H1 (cell line): ENCODE data around the gene GALNT6. TPM values are rescaled to one million over a fixed set of nuclear protein-coding genes. Genes with fewer than 3 reads are reported as not detected.
A peak's percentile ranks its signal among the peaks of the same experiment; 100 is the strongest.

ENCODE experiments used
- CTCF ChIA-PET: fragments of 300-600 bp; sonication (Branson Sonifier 250); formaldehyde crosslinking; loops from one replicate; lab custom pipeline; 2021; ENCODE audit not compliant: partially characterized antibody; lab: Charles Lee
- POLR2A ChIA-PET: fragments of 300-600 bp; sonication (Branson Sonifier 250); formaldehyde crosslinking; loops from one replicate; lab custom pipeline; 2021; ENCODE audit warnings: inconsistent platforms; ENCODE audit not compliant: partially characterized antibody; lab: Charles Lee
- DNase-seq, 2 experiments: peaks; one replicate each; pipeline versions ENCODE4 v3.0.0 to v3.0.0-alpha.2; 2010 to 2022; ENCODE audit warnings: low spot score in 2 of 2, low read depth in 1 of 2, mixed read lengths in 1 of 2
- FAIRE-seq: peaks from 2 replicates; lab custom pipeline; 2011; peaks lifted over from hg19 to GRCh38; lab: Jason Lieb, UNC
- H2AFZ ChIP-seq: 2 replicates; pipeline ENCODE4 v1.8.1; 2012; ENCODE audit warnings: low read length, inconsistent platforms
- H2AK5ac ChIP-seq: 2 replicates; pipeline ENCODE4 v1.6.1; 2013; ENCODE audit warnings: low read depth, low read length
- H2BK120ac ChIP-seq: replicated peaks from 2 replicates; pipeline ENCODE3; 2013; ENCODE audit warnings: low read depth, low read length, inconsistent platforms
- H2BK12ac ChIP-seq: 2 replicates; pipeline ENCODE4 v1.6.1; 2013; ENCODE audit warnings: low read depth, low read length
- H2BK15ac ChIP-seq: 2 replicates; pipeline ENCODE4 v1.6.1; 2013; ENCODE audit warnings: low read length
- H2BK20ac ChIP-seq: 2 replicates; pipeline ENCODE4 v1.6.1; 2013; ENCODE audit warnings: low read length
- H2BK5ac ChIP-seq: 2 replicates; pipeline ENCODE4 v1.6.1; 2013; ENCODE audit warnings: low read depth, low read length
- H3K14ac ChIP-seq: 2 replicates; pipeline ENCODE4 v1.6.1; 2013; ENCODE audit warnings: inconsistent platforms; ENCODE audit not compliant: insufficient read length
- H3K18ac ChIP-seq: 2 replicates; pipeline ENCODE4 v1.6.1; 2013; ENCODE audit warnings: low read length; ENCODE audit errors: extremely low read depth
- H3K23ac ChIP-seq: 2 replicates; pipeline ENCODE4 v1.6.1; 2013; ENCODE audit warnings: inconsistent platforms; ENCODE audit not compliant: insufficient read length
- H3K23me2 ChIP-seq: 2 replicates; pipeline ENCODE4 v1.6.1; 2013; ENCODE audit warnings: low read depth, low read length
- H3K27ac ChIP-seq: 2 replicates; pipeline ENCODE4 v1.6.1; 2011; ENCODE audit warnings: low read depth, low read length, inconsistent platforms
- H3K27me3 ChIP-seq, 4 experiments: replicated peaks in 1 of 4; 1 replicate in 1 of 4; 2 replicates in 3 of 4; pipeline versions ENCODE4 v1.6.1 to v1.8.1; 2011 to 2013; ENCODE audit warnings: low read length in 3 of 4, mild to moderate bottlenecking in 3 of 4, inconsistent platforms in 2 of 4, mixed read lengths in 2 of 4, moderate library complexity in 1 of 4; ENCODE audit not compliant: control insufficient read depth in 3 of 4, insufficient read depth in 3 of 4; ENCODE audit errors: extremely low read depth in 1 of 4
- H3K36me3 ChIP-seq, 4 experiments: 2 replicates each; pipeline versions ENCODE4 v1.6.1 to v1.8.1; 2011 to 2013; ENCODE audit warnings: mild to moderate bottlenecking in 4 of 4, low read length in 3 of 4, moderate library complexity in 2 of 4, control low read depth in 1 of 4, inconsistent platforms in 1 of 4; ENCODE audit not compliant: insufficient read depth in 4 of 4, control insufficient read depth in 2 of 4
- H3K4ac ChIP-seq: replicated peaks from 2 replicates; pipeline ENCODE3; 2013; ENCODE audit warnings: low read length, low read depth, mixed read lengths, inconsistent platforms; ENCODE audit not compliant: insufficient read length
- H3K4me1 ChIP-seq, 4 experiments: replicated peaks in 1 of 4; 1 replicate in 1 of 4; 2 replicates in 3 of 4; pipeline versions ENCODE4 v1.6.1 to v1.8.1; 2011 to 2013; ENCODE audit warnings: low read length in 3 of 4, inconsistent platforms in 2 of 4, mixed read lengths in 1 of 4; ENCODE audit not compliant: insufficient read depth in 4 of 4, control insufficient read depth in 3 of 4
- H3K4me2 ChIP-seq, 2 experiments: 2 replicates each; pipeline versions ENCODE4 v1.6.1 to v1.8.1; 2011 to 2013; ENCODE audit warnings: low read depth in 2 of 2, low read length in 2 of 2, control low read depth in 1 of 2, inconsistent platforms in 1 of 2, mild to moderate bottlenecking in 1 of 2; ENCODE audit not compliant: insufficient read depth in 1 of 2
- H3K4me3 ChIP-seq, 4 experiments: fragments of 200-600, 300-600 bp in 1 of 4; sonication (generic), shearing (Covaris generic), sonication (Bioruptor Twin) in 1 of 4; 2 replicates each; pipeline versions ENCODE4 v1.5.1 to v1.8.1; 2011 to 2016; ENCODE audit warnings: low read length in 4 of 4, low read depth in 3 of 4, control low read depth in 2 of 4, inconsistent platforms in 2 of 4, mild to moderate bottlenecking in 2 of 4, mixed read lengths in 1 of 4, moderate library complexity in 1 of 4; ENCODE audit not compliant: insufficient read depth in 2 of 4; ENCODE audit errors: extremely low read depth in 1 of 4
- H3K56ac ChIP-seq: replicated peaks from 2 replicates; pipeline ENCODE3; 2013; ENCODE audit warnings: low read depth, mild to moderate bottlenecking, mixed read lengths, low read length, inconsistent platforms; ENCODE audit not compliant: insufficient read length
- H3K79me1 ChIP-seq: 2 replicates; pipeline ENCODE4 v1.6.1; 2013; ENCODE audit warnings: low read depth, low read length, control low read depth
- H3K79me2 ChIP-seq, 2 experiments: 2 replicates each; pipeline versions ENCODE4 v1.6.1 to v1.8.1; 2012 to 2013; ENCODE audit warnings: low read length in 2 of 2, mild to moderate bottlenecking in 2 of 2, inconsistent platforms in 1 of 2; ENCODE audit not compliant: insufficient read depth in 2 of 2, control insufficient read depth in 1 of 2
- H3K9ac ChIP-seq, 4 experiments: replicated peaks in 1 of 4; 1 replicate in 1 of 4; 2 replicates in 3 of 4; pipeline versions ENCODE4 v1.6.1 to v1.8.1; 2011 to 2013; ENCODE audit warnings: low read depth in 3 of 4, low read length in 3 of 4, control low read depth in 2 of 4, mild to moderate bottlenecking in 2 of 4, moderate library complexity in 2 of 4, inconsistent platforms in 1 of 4; ENCODE audit errors: extremely low read depth in 1 of 4
- H3K9me3 ChIP-seq, 2 experiments: 2 replicates each; pipeline versions ENCODE4 v1.6.1 to v1.8.1; 2012 to 2013; ENCODE audit warnings: mild to moderate bottlenecking in 2 of 2, moderate library complexity in 2 of 2, control low read depth in 1 of 2, inconsistent platforms in 1 of 2, low read depth in 1 of 2, low read length in 1 of 2, mixed read lengths in 1 of 2; ENCODE audit not compliant: insufficient read depth in 2 of 2
- H4K20me1 ChIP-seq, 2 experiments: replicated peaks in 1 of 2; 2 replicates each; pipeline versions ENCODE3 to v1.8.1; 2011 to 2013; ENCODE audit warnings: inconsistent platforms in 2 of 2, low read length in 2 of 2, mild to moderate bottlenecking in 1 of 2; ENCODE audit not compliant: insufficient read depth in 2 of 2, control insufficient read depth in 1 of 2
- H4K5ac ChIP-seq: 2 replicates; pipeline ENCODE4 v1.6.1; 2013; ENCODE audit warnings: low read length, low read depth, mixed read lengths, inconsistent platforms; ENCODE audit not compliant: insufficient read length
- H4K8ac ChIP-seq: 2 replicates; pipeline ENCODE4 v1.8.0; 2013; ENCODE audit warnings: mild to moderate bottlenecking, moderate library complexity, low read length, inconsistent platforms; ENCODE audit not compliant: insufficient read depth; ENCODE audit errors: extremely low read depth
- H4K91ac ChIP-seq: replicated peaks from 2 replicates; pipeline ENCODE3; 2013; ENCODE audit warnings: low read length, mixed read lengths, inconsistent platforms; ENCODE audit not compliant: insufficient read length
- BACH1 ChIP-seq: IDR thresholded peaks from 2 replicates; pipeline ENCODE4 v1.6.1; 2012; ENCODE audit warnings: low read length, improper control_type of control experiment
- CHD2 ChIP-seq: IDR thresholded peaks from 2 replicates; pipeline ENCODE4 v1.6.1; 2012; ENCODE audit warnings: low read length, improper control_type of control experiment
- EGR1 ChIP-seq: IDR thresholded peaks from 2 replicates; pipeline ENCODE4 v1.6.1; 2011; ENCODE audit warnings: low read depth, low read length, borderline replicate concordance
- JUN ChIP-seq: IDR thresholded peaks from 2 replicates; pipeline ENCODE4 v1.6.1; 2011; ENCODE audit warnings: low read depth, mild to moderate bottlenecking, improper control_type of control experiment, low read length
- MAX ChIP-seq: IDR thresholded peaks from 2 replicates; pipeline ENCODE4 v1.6.1; 2012; ENCODE audit warnings: inconsistent platforms
- POLR2A ChIP-seq, 2 experiments: IDR thresholded peaks; 1 replicate in 1 of 2; 2 replicates in 1 of 2; pipeline ENCODE4 v1.6.1; 2011; ENCODE audit warnings: low read depth in 2 of 2, low read length in 2 of 2, mild to moderate bottlenecking in 2 of 2; ENCODE audit errors: control extremely low read depth in 1 of 2
- RBBP5 ChIP-seq: IDR thresholded peaks from 2 replicates; pipeline ENCODE4 v1.7.1; 2012; ENCODE audit warnings: low read depth, mild to moderate bottlenecking, inconsistent platforms, low read length, moderate library complexity, borderline replicate concordance
- SAP30 ChIP-seq: fragments of 300-600 bp; sonication (generic); IDR thresholded peaks from 2 replicates; pipeline ENCODE4 v1.7.1; 2012; ENCODE audit warnings: low read length, moderate library complexity, mild to moderate bottlenecking, inconsistent platforms; ENCODE audit not compliant: insufficient read depth, insufficient replicate concordance
- SIN3A ChIP-seq, 2 experiments: IDR thresholded peaks in 1 of 2; conservative IDR thresholded peaks in 1 of 2; 2 replicates each; pipeline ENCODE4 v1.6.1; 2011 to 2012; ENCODE audit warnings: low read length in 2 of 2, improper control_type of control experiment in 1 of 2, low read depth in 1 of 2, mild to moderate bottlenecking in 1 of 2
- SP4 ChIP-seq: IDR thresholded peaks from 2 replicates; pipeline ENCODE4 v1.6.1; 2012; ENCODE audit warnings: low read length, inconsistent platforms
- SRF ChIP-seq: IDR thresholded peaks from 2 replicates; pipeline ENCODE4 v1.6.1; 2011; ENCODE audit warnings: mild to moderate bottlenecking, low read depth, low read length, moderate library complexity
- TAF1 ChIP-seq: IDR thresholded peaks from 2 replicates; pipeline ENCODE4 v1.6.1; 2011; ENCODE audit warnings: mild to moderate bottlenecking, low read depth, low read length
- TAF7 ChIP-seq: optimal IDR thresholded peaks from 2 replicates; pipeline ENCODE3; 2011; ENCODE audit warnings: low read depth, mild to moderate bottlenecking, inconsistent platforms, low read length, moderate library complexity, borderline replicate concordance
- TCF12 ChIP-seq: IDR thresholded peaks from 2 replicates; pipeline ENCODE4 v1.6.1; 2011; ENCODE audit warnings: low read depth, mild to moderate bottlenecking, low read length
- WGBS, 2 experiments: shearing (Covaris generic) in 1 of 2; methylation state at CpG; one replicate each; pipeline versions ENCODE4 v1.1.6 to v1.1.7; 2013 to 2015; ENCODE audit warnings: low lambda C conversion rate in 2 of 2, mixed read lengths in 2 of 2, inconsistent platforms in 1 of 2, low coverage in 1 of 2, missing lambda C conversion rate in 1 of 2; ENCODE audit not compliant: insufficient replicate concordance in 2 of 2, insufficient coverage in 1 of 2, insufficient read length in 1 of 2; ENCODE audit errors: extremely low coverage in 1 of 2, missing lambda C conversion rate in 1 of 2; 5-methylcytosine and 5-hydroxymethylcytosine counted together
- polyA plus RNA-seq, 7 experiments: library from polyadenylated mRNA; depleted of rRNA in 3 of 7; stranded (reverse) in 5 of 7; unstranded in 2 of 7; fragments of >200 nt in 5 of 7; fragments of 200-250 nt in 2 of 7; gene quantifications; 1 replicate in 5 of 7; 2 replicates in 1 of 7; 4 replicates in 1 of 7; pipeline versions ENCODE4 v1.2.1 to v1.2.3, GENCODE V29; 2011 to 2013; ENCODE audit warnings: missing spikeins in 2 of 7, mixed read lengths in 2 of 7
- total RNA-seq: library from RNA; stranded (reverse); fragmentation: NEBNext Ultra II Directional; extraction: Animal tissue kit (Norgen Biotek cat#: 25700); gene quantifications from 2 replicates; pipeline ENCODE4 v1.2.1, GENCODE V29; 2021

Gene GALNT6
- total and polyA plus RNA-seq, 2 of the 8 experiments (the other 6 are each of a cell fraction or from before 2014, with no cell fraction given) = 5.8 to 10.7 TPM

DNA sequence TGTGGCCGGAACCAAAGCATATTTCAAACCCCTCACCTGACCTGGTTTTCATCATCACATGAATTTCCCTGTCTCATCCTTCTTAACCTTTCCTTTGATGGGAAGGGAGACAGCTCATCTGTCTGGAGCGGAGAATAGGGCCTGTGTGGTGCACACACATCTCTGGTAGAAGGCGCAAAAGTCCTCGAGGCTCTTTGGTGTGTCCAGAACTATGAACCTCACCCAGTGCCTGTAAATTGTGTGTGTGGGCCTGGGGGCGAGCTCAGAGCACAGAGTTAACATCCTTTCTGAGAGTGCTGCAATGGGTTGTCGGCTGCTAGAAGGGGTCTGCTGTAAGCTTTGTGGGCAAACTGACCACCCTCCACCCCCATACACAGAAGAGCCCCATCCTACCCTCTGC is 749 bp downstream of the GALNT6 start:
- peak overlapping the region in 2 of 4 experiments; percentile 1 to 62; a peak in 4 of 7 replicates for H3K9ac ChIP-seq
- peak overlapping the region; percentile 16 for H3K4ac ChIP-seq
- H3K4me1 ChIP-seq = peaks cover 7 to 19% (median 9%) of the 10 kb centered on the region in 4 experiments
- peaks cover 0 to 13% (median 2%) of the 10 kb centered on the region in 4 experiments; a peak in 2 of 8 replicates for H3K36me3 ChIP-seq
- no peak overlapping the region for H3K23ac ChIP-seq
- peak overlapping the region; percentile 20; the same call in 1 of the 2 replicates for H3K18ac ChIP-seq
- H3K27me3 ChIP-seq = no peaks in the 10 kb centered on the region
- DNase-seq (no peak), FAIRE-seq (no peak)
- no peak overlapping the region for H4K91ac ChIP-seq
- H3K4me2 ChIP-seq = peak overlapping the region; percentile 67 to 75
- POLR2A ChIA-PET = interaction anchor here (0.9 to 2.3 kb wide), 10 partner anchors 9 to 424 kb away, joined by 3 to 11 read pairs (median 6); partner anchors contain the start of genes CSRNP2 and SMAGP
- H3K27ac ChIP-seq = peak overlapping the region; percentile 68; the same call in 1 of the 2 replicates
- CTCF ChIA-PET = interaction anchor here (1.1 to 2.7 kb wide), 4 partner anchors 12 to 143 kb away, joined by 3 to 10 read pairs (median 4); no protein-coding TSS in a partner anchor
- H2BK12ac ChIP-seq = no peak overlapping the region
- H2BK5ac ChIP-seq = peak overlapping the region; percentile 66; the same call in 1 of the 2 replicates
- H2BK15ac ChIP-seq = no peak overlapping the region
- no peaks in the 10 kb centered on the region for H4K20me1 ChIP-seq
- H3K9me3 ChIP-seq = no peaks in the 10 kb centered on the region
- H3K79me2 ChIP-seq = no peaks in the 10 kb centered on the region
- 78% methylated on average over 6 of the region's 6 CpGs; no CpG with 5 or more reads in 1 of the 2 experiments for WGBS, 2 experiments
- no peak overlapping the region for H2AFZ ChIP-seq
- no peak overlapping the region for H2BK120ac ChIP-seq
- H2BK20ac ChIP-seq = no peak overlapping the region
- H3K23me2 ChIP-seq = peaks cover 5% of the 10 kb centered on the region; the same call in 1 of the 2 replicates
- no peak overlapping the region for H3K14ac ChIP-seq
- no peak overlapping the region for H3K56ac ChIP-seq
- no peak overlapping the region for H4K8ac ChIP-seq
- H3K79me1 ChIP-seq = no peaks in the 10 kb centered on the region
- no peak overlapping the region for H4K5ac ChIP-seq
- no peak overlapping the region for H2AK5ac ChIP-seq
- H3K4me3 ChIP-seq = peak overlapping the region; percentile 12 to 88 (median 72); a peak in 6 of 8 replicates
- TF ChIP-seq CHD2 (no peak), SAP30 (no peak), SRF (no peak), JUN (no peak), MAX (no peak), RBBP5 (no peak), POLR2A (IDR thresholded peaks at IDR 0.05; ENCODE audit: control extremely low read depth in 1 of 2, low read depth in 2 of 2, low read length in 2 of 2) (no peak), TAF1 (no peak), EGR1 (no peak), TAF7 (no peak), SIN3A (conservative IDR thresholded peaks at IDR 0.05 in 1 of 2, IDR thresholded peaks at IDR 0.05 in 1 of 2; ENCODE audit: low read depth in 1 of 2, low read length in 2 of 2) (no peak), TCF12 (no peak), SP4 (no peak), BACH1 (no peak)
